HCT116 (cell line): ENCODE results near the gene SCN8A.

ENCODE experiments used
- CTCF ChIP-seq, 3 experiments: fragments of 200-600 bp in 1 of 3; sonication (generic) in 1 of 3; IDR thresholded peaks in 2 of 3; conservative IDR thresholded peaks in 1 of 3; 2 replicates each; pipeline ENCODE4 v1.5.1; 2012 to 2017; ENCODE audit warnings: low read depth in 2 of 3, low read length in 2 of 3, antibody characterized with exemption in 1 of 3, borderline replicate concordance in 1 of 3, control low read depth in 1 of 3, mild to moderate bottlenecking in 1 of 3, mixed read lengths in 1 of 3, mixed run types in 1 of 3, moderate library complexity in 1 of 3; ENCODE audit not compliant: insufficient read depth in 1 of 3
- EZH2 ChIP-seq: fragments of 200-600 bp; sonication (generic); IDR thresholded peaks from 2 replicates; pipeline ENCODE4 v1.6.1; 2017; ENCODE audit warnings: antibody characterized with exemption, mixed run types
- EZH2phosphoT487 ChIP-seq: fragments of 200-600 bp; IDR thresholded peaks from 2 replicates; pipeline ENCODE4 v1.6.1; 2018; ENCODE audit warnings: antibody characterized with exemption, borderline replicate concordance
- MAX ChIP-seq: IDR thresholded peaks from 2 replicates; pipeline ENCODE4 v1.6.1; 2012
- POLR2A ChIP-seq: IDR thresholded peaks from 2 replicates; pipeline ENCODE4 v1.7.0; 2011; ENCODE audit warnings: borderline replicate concordance; ENCODE audit not compliant: insufficient read depth, insufficient read length; ENCODE audit errors: extremely low read depth
- POLR2AphosphoS5 ChIP-seq: IDR thresholded peaks from 2 replicates; pipeline ENCODE4 v1.6.1; 2011; ENCODE audit warnings: mild to moderate bottlenecking, low read depth, low read length, moderate library complexity
- RAD21 ChIP-seq: IDR thresholded peaks from 2 replicates; pipeline ENCODE4 v1.6.1; 2012; ENCODE audit warnings: low read depth, mild to moderate bottlenecking
- REST ChIP-seq: IDR thresholded peaks from 2 replicates; pipeline ENCODE4 v1.6.1; 2012; ENCODE audit warnings: low read depth
- SIN3A ChIP-seq: IDR thresholded peaks from 2 replicates; pipeline ENCODE4 v1.6.1; 2012; ENCODE audit warnings: low read depth
- SP1 ChIP-seq: IDR thresholded peaks from 2 replicates; pipeline ENCODE4 v1.6.1; 2012; ENCODE audit warnings: low read depth
- SRF ChIP-seq: IDR thresholded peaks from 2 replicates; pipeline ENCODE4 v1.6.1; 2012; ENCODE audit warnings: low read depth
- TCF7L2 ChIP-seq: IDR thresholded peaks from 2 replicates; pipeline ENCODE4 v1.7.0; 2011; ENCODE audit warnings: borderline replicate concordance, inconsistent platforms; ENCODE audit not compliant: insufficient read depth, insufficient read length; ENCODE audit errors: extremely low read depth

GRCh38 chr12:51827925-51828818, 237.1 kb downstream of the SCN8A start:
- no peak for TF ChIP-seq CTCF (IDR thresholded peaks at IDR 0.05 in 2 of 3, conservative IDR thresholded peaks at IDR 0.05 in 1 of 3; ENCODE audit: borderline replicate concordance in 1 of 3, insufficient read depth in 1 of 3, low read depth in 2 of 3, low read length in 2 of 3)
- no peak for TF ChIP-seq POLR2A
- TF ChIP-seq TCF7L2: no peak
- no peak; the same call in 1 of the 2 replicates for TF ChIP-seq SRF
- TF ChIP-seq EZH2: no peak
- TF ChIP-seq SP1: no peak
- TF ChIP-seq RAD21: no peak
- no peak; the same call in 1 of the 2 replicates for TF ChIP-seq POLR2AphosphoS5
- TF ChIP-seq SIN3A: no peak
- TF ChIP-seq EZH2phosphoT487: no peak
- no peak for TF ChIP-seq REST
- no peak for TF ChIP-seq MAX
